Endothelial cell of umbilical vein (primary cell): ENCODE measurements around the gene SUSD2.

ENCODE experiments used
- CTCF ChIP-seq, 2 donors: IDR thresholded peaks; 1 replicate in 1 of 2; 2 replicates in 1 of 2; pipeline ENCODE4 v1.5.1; 2011; ENCODE audit warnings: low read length in 2 of 2, mild to moderate bottlenecking in 2 of 2, moderate library complexity in 2 of 2, control low read depth in 1 of 2, inconsistent platforms in 1 of 2, low read depth in 1 of 2; ENCODE audit not compliant: insufficient read depth in 1 of 2; ENCODE audit errors: extremely low read depth in 1 of 2
- MAX ChIP-seq: IDR thresholded peaks from 2 replicates; pipeline ENCODE4 v1.6.1; 2011; ENCODE audit not compliant: insufficient read depth, insufficient read length
- MYC ChIP-seq: IDR thresholded peaks from one replicate; pipeline ENCODE4 v1.6.1; 2011; ENCODE audit warnings: mild to moderate bottlenecking, low read depth, low read length

GRCh38 chr22:24178502-24179440 lies 2.5 kb upstream of the SUSD2 start:
- TF ChIP-seq MYC (no peak), CTCF (IDR thresholded peaks at IDR 0.05; ENCODE audit: extremely low read depth in 1 of 2, insufficient read depth in 1 of 2, low read depth in 1 of 2, low read length in 2 of 2) (peak in 1 of 2 donors; percentile 22), MAX (no peak)
